Stimulated activated CD4-positive, alpha-beta T cell treated with anti-CD3 and anti-CD28 coated beads, Interleukin-15, amount 100 ng/mL, for 48 hours (primary cell): ENCODE results near the gene ZMIZ1.

Experiments used
- DNase-seq, 2 donors: peaks; one replicate each; pipeline ENCODE4 v3.0.0-alpha.2; 2020; ENCODE audit warnings: low read depth in 2 of 2

The ZMIZ1 gene

DNA sequence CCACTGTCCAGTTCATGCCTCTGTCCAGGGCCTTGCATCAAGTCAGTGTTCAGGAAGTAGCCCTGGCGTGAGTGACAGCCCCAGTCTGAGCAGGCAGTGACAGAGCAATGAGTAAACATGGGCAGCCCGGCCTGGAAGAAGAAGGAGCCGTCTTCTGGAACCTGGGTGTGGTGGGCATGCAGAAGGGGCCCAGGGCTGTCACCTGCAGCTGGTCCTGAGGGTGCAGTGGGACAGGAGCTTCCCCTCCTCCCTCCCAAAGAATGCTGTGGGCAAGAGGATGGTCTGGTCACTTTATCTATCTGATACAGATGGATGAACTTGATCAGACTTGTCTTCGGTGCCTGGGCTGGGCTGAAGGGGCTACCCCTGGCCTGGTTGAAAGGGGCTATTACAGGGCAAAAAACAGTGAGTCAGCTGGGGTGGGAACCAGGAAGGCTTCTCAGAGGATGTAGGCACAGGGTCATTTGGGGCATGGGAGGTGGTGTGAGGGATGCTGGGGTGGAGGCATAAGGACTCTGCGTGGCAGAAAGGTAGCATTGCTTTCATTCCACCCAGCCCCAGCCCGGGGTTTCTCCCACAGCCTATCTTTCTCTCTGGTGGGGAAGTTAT lies 235.8 kb downstream of the ZMIZ1 start:
- no peak for DNase-seq

DNA sequence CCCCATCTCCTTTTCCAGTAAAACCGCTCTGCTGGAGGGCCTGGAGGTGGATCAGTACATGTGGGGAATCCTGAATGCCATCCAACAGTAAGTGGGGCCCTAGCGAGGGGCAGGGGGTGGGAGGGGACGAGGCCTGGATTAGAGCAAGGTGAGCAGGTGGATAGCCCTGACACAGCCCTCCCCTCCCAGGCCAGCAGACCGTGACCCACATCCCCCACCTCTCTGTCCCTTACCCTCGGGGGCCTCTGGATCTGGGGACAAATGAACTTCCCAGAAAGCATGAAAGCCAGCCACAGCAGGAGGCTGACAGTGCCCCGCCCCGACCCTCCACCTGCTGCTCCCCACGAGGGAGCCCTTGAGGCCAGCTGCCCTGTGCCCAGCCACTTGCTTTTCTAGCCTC lies 236.7 kb downstream of the ZMIZ1 start:
- DNase-seq = no peak

- DNase-seq = no peak
Observed at GRCh38 chr10:79305988-79306387, 237.2 kb downstream of the ZMIZ1 start.

GRCh38 chr10:79306644-79307220 lies 238.0 kb downstream of the ZMIZ1 start:
- no peak for DNase-seq

DNA sequence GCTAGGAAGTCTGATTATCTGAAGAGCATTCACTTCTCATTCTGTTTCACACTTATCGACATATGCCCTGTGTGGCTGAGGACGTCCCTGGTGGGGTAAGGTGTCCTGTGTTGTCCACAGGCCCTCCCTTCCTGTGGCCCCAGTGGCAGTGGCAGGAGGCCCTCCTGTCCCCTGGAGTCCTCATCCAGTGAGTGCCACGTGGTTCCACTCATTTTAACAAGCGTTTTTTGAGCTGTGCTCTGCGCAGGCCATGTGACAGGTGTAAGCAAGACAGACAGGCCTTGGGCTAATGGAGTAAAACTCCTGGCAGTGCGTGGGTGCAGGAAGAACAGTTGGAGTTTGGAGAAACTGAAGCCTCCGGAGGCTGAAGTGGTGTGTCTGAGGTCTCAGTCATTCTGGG lies 239.2 kb downstream of the ZMIZ1 start:
- no peak for DNase-seq

GRCh38 chr10:79308969-79309665 lies 240.4 kb downstream of the ZMIZ1 start:
- DNase-seq = no peak

DNA sequence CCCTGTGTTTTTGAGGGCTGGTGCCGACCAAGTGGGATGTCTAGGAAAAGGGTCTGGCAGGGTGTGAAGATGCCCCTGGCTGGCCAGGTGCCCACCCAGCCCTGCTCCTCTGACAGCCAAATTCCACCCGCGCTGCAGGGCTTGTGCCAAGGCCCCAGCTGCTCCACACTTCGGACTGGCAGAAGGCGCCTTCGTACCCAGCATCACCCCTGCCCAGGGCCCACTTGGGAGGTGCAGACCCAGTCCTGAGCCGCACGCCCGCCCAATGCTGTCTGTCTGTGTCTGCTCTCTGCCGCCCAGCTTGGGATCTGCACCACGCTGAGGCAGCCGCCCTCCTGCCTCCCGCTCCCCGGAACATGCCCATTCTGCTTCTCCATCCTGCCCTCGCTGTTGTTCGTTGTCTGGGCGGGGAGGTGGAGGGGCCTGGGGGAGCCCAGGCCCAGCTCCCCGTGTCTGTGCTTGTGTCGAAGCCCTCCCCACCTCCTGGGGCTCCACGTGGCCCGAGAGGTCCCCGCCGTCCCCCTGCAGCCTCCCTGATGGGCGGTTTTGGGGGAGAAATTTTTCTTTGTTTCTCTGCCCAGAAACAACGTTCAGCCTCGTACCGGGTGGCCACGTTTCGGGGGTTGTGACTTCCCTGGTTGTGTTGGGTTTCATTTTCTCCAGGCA lies 241.6 kb downstream of the ZMIZ1 start:
- DNase-seq = no peak

GRCh38 chr10:79310911-79311573 lies 242.3 kb downstream of the ZMIZ1 start:
- no peak for DNase-seq

GRCh38 chr10:79311581-79312407 lies 243.0 kb downstream of the ZMIZ1 start:
- no peak for DNase-seq

- no peak for DNase-seq
Observed at GRCh38 chr10:79312601-79313187, 243.9 kb downstream of the ZMIZ1 start.

- no peak for DNase-seq
Observed at GRCh38 chr10:79313320-79313719, 244.6 kb downstream of the ZMIZ1 start.

DNA sequence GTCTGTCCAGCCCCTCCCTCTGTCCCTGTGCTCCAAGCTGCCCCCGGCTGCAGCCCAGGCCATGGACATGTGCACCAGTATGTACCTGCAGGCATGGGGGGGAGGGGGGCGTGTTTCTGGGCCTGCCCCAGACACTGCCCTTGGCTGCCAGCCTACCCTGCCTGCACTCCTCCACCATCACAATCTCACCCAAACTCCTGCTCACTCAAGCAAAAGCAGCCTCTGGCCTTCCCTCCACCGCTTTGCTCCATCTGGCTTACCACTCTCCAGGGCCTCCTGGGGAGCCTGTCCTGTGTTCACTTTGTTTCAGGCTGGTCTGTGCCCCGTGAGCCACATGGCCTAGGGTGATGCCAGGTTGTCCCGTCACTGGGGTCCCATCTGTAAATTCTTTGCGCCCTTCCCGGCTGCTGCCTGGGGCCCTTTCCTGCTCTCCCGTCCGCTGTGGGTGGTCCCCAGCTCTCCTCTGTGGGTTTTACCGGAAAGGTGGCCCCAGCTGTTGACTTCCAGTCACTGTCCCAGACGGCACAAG lies 245.2 kb downstream of the ZMIZ1 start:
- DNase-seq = no peak

- DNase-seq = no peak
Observed at GRCh38 chr10:79314761-79315601, 246.2 kb downstream of the ZMIZ1 start.

GRCh38 chr10:79315602-79315920 lies 246.8 kb downstream of the ZMIZ1 start:
- DNase-seq = no peak

- DNase-seq = no peak
Observed at GRCh38 chr10:79316671-79317431, 248.1 kb downstream of the ZMIZ1 start.

- DNase-seq = no peak
Observed at GRCh38 chr10:79318369-79318768, 249.6 kb downstream of the ZMIZ1 start.

DNA sequence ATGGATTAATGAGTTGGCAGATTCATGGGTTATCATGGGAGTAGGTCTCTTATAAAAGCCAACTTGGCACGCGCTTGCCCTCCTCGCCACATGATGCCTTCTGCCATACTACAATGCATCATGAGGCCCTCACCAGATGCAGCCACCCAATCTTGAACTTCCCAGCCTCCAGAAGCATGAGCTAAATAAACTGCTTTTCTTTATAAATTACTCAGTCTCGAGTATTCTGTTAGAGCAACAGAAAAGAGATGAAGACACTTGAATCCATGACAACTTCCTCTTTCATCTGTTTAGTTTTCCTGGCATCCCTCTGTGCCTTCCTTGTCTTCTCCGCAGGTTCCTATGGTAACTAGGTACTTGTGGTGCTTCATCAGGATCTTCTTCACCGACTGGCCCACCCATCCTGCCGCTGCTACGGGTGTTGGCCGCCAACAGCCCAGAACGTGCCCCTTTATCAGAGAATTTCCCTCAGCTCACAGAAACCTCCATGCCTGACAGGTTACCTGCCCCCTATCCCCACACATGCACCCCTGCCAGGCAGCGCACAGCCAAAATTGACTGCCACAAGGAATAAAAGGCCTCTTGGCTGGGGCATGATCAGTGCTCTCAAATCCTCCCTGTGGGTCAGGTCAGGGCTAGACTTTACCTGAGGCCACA lies 250.5 kb downstream of the ZMIZ1 start:
- no peak for DNase-seq

GRCh38 chr10:79320316-79320715 lies 251.6 kb downstream of the ZMIZ1 start:
- DNase-seq = no peak
